Esophagus muscularis mucosa (tissue), 4 donors: Measurements from ENCODE around the gene ITPR2.

Source experiments
- EP300 ChIP-seq: sonication (generic); formaldehyde crosslinking; IDR thresholded peaks from one replicate; pipeline ENCODE4 v1.6.1; 2017; ENCODE audit warnings: antibody characterized with exemption
- POLR2A ChIP-seq: fragments of 450-650 bp; IDR thresholded peaks from one replicate; pipeline ENCODE4 v1.6.1; 2017; ENCODE audit warnings: antibody characterized with exemption, moderate library complexity, mild to moderate bottlenecking, low read depth
- POLR2AphosphoS5 ChIP-seq, 2 donors: sonication (generic); formaldehyde crosslinking; IDR thresholded peaks; one replicate each; pipeline ENCODE4 v1.6.1; 2017; ENCODE audit warnings: antibody characterized with exemption in 2 of 2
- TF ChIP-seq, protein P1 (sequence below), 3 experiments: fragments of 200-600 bp in 2 of 3; fragments of 450-650 bp in 1 of 3; sonication (generic) in 2 of 3; IDR thresholded peaks; one replicate each; pipeline ENCODE4 v1.5.1; 2017 to 2019; ENCODE audit warnings: antibody characterized with exemption in 3 of 3, mild to moderate bottlenecking in 2 of 3, moderate library complexity in 1 of 3

GRCh38 chr12:26831951-26832821 lies 808 bp downstream of the ITPR2 start:
- TF ChIP-seq POLR2AphosphoS5 (IDR thresholded peaks at IDR 0.05), result peak; percentile 45 to 69
- peak; percentile 18 for TF ChIP-seq POLR2A
- TF ChIP-seq, protein P1, sequence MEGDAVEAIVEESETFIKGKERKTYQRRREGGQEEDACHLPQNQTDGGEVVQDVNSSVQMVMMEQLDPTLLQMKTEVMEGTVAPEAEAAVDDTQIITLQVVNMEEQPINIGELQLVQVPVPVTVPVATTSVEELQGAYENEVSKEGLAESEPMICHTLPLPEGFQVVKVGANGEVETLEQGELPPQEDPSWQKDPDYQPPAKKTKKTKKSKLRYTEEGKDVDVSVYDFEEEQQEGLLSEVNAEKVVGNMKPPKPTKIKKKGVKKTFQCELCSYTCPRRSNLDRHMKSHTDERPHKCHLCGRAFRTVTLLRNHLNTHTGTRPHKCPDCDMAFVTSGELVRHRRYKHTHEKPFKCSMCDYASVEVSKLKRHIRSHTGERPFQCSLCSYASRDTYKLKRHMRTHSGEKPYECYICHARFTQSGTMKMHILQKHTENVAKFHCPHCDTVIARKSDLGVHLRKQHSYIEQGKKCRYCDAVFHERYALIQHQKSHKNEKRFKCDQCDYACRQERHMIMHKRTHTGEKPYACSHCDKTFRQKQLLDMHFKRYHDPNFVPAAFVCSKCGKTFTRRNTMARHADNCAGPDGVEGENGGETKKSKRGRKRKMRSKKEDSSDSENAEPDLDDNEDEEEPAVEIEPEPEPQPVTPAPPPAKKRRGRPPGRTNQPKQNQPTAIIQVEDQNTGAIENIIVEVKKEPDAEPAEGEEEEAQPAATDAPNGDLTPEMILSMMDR (IDR thresholded peaks at IDR 0.05), result peak in 1 of 3 experiments; percentile 13
- TF ChIP-seq EP300, result no peak
